ENCODE measurements around the gene SYPL2. TPM values are rescaled to one million over a fixed set of nuclear protein-coding genes. Genes with fewer than 3 reads are reported as not detected.
"Not testable (repeated sequence)": the region's sequence is repeated elsewhere in the genome, so short reads cannot be mapped to it uniquely, and the experiment has no call there.

The SYPL2 gene
- total RNA-seq, 1 donor from 2014 or later, result 1.5 TPM

DNA sequence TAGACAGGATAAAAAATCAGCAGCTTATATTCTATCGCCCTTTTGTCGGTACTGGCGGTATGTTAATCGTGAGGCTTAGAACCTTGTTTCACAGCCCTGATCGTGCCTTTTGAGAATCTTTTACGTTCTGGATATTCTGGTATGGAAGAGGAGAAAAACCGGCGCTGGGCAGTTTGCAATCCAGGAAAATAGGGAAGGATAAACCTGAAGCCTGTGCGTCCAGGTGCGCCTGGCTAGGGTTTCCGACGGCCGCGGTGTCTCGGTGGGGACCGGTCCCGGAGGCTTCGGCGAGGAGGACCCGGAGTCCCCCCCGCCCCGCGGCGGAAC lies 258 bp upstream of the SYPL2 start:
- ATAC-seq (no peak), DNase-seq (no peak)
- H3K9me3 ChIP-seq, result no peaks in the 10 kb centered on the region
- TF ChIP-seq, protein P1, sequence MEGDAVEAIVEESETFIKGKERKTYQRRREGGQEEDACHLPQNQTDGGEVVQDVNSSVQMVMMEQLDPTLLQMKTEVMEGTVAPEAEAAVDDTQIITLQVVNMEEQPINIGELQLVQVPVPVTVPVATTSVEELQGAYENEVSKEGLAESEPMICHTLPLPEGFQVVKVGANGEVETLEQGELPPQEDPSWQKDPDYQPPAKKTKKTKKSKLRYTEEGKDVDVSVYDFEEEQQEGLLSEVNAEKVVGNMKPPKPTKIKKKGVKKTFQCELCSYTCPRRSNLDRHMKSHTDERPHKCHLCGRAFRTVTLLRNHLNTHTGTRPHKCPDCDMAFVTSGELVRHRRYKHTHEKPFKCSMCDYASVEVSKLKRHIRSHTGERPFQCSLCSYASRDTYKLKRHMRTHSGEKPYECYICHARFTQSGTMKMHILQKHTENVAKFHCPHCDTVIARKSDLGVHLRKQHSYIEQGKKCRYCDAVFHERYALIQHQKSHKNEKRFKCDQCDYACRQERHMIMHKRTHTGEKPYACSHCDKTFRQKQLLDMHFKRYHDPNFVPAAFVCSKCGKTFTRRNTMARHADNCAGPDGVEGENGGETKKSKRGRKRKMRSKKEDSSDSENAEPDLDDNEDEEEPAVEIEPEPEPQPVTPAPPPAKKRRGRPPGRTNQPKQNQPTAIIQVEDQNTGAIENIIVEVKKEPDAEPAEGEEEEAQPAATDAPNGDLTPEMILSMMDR (IDR thresholded peaks at IDR 0.05), result no peak
- peaks cover 13% of the 10 kb centered on the region for H3K4me1 ChIP-seq
- H3K27me3 ChIP-seq (ENCODE audit: low read depth), result peaks cover 78% of the 10 kb centered on the region
- intact Hi-C loops (cut with DNase I), result no loop called here
- peak overlapping the region; percentile 67 for H3K4me3 ChIP-seq
- no peaks in the 10 kb centered on the region for H3K36me3 ChIP-seq
- peak overlapping the region; percentile 36 for H3K27ac ChIP-seq

DNA sequence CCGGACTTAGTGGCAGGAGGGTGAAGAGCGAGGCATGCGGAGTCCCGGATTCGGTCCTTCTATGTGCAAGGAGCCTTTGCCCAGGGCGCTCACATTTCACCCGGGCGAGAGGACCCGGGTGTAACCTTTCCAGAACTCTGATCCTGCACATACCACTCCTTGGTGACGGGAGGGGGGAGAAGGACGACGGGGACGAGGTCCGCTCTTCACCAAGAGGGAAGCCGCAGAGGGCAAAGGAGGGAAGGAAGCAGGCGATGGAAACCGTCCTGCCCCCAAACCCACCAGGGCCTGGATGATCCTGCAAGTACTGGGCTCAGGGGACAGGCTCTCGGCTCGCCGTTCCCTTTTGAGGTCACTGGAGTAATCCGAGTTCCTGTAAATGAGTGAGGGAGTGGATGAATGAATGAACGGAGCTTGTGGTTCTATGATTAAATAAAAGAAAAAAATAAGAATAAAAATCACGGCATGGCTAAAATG lies 993 bp downstream of the SYPL2 start:
- DNase-seq, result no peak
- peaks cover 68% of the 10 kb centered on the region for H3K27me3 ChIP-seq (ENCODE audit: low read depth)

DNA sequence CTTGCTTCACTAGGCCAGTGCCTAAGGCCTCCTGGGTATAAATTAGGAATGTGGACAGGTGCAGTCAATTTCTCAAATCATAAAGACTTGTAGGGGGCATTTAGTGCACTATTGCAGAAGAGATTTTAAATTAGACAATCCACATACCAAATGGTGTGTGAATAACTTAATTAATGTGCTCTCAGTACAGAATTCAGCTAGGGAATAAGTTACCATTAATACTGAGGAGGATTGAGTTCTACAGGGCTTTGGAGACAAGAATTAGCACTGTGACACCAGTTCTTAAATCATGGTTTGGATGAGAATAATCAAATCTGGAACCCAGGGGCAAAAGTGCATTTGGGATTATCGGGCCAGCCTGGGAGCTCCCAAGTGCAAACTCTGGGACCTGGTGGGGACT lies 1.7 kb downstream of the SYPL2 start:
- DNase-seq (no peak), ATAC-seq (no peak)
- Histone ChIP-seq H3K4me3 (no peak overlapping the region), H3K27me3 (ENCODE audit: low read depth) (peaks cover 74% of the 10 kb centered on the region), H3K36me3 (no peaks in the 10 kb centered on the region), H3K9me3 (no peaks in the 10 kb centered on the region), H3K4me1 (peaks cover 13% of the 10 kb centered on the region), H3K27ac (no peak overlapping the region)
- intact Hi-C loops (cut with DNase I), result no loop called here
- TF ChIP-seq, protein P1 (IDR thresholded peaks at IDR 0.05), result no peak

More for the DNA sequence above, 993 bp downstream of the SYPL2 start:
- ATAC-seq, result peak in 1 of 2 donors; percentile 50
- Histone ChIP-seq H3K36me3 (no peaks in the 10 kb centered on the region), H3K9me3 (no peaks in the 10 kb centered on the region), H3K4me1 (peaks cover 13% of the 10 kb centered on the region), H3K4me3 (peak overlapping the region; percentile 67), H3K27ac (no peak overlapping the region)
- intact Hi-C loops (cut with DNase I), result no loop called here
- TF ChIP-seq, protein P1 (IDR thresholded peaks at IDR 0.05), result no peak

DNA sequence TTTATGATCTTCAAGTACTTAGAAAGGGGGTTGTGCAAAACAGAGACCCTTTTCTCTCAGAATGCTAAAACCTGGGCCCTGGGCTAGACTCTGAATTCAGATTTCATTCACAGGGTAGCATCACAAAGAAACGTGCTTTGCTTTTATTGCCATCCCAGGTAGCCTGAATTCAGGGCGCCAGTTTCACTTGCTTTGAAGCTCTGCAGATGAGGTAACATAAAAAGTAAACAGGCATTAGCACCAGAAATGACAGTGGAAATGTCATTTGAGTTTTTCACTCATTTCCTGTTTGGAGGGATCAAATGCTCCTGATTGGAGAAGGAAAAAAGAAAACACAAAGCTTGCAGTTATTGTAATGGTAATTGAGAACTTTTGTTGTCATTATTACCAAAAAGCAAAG lies 2.6 kb downstream of the SYPL2 start:
- H3K4me1 ChIP-seq, result peaks cover 13% of the 10 kb centered on the region
- no peaks in the 10 kb centered on the region for H3K36me3 ChIP-seq
- TF ChIP-seq, protein P1 (IDR thresholded peaks at IDR 0.05), result no peak
- DNase-seq (no peak), ATAC-seq (no peak)
- H3K27ac ChIP-seq, result no peak overlapping the region
- intact Hi-C loops (cut with DNase I), result no loop called here
- no peak overlapping the region for H3K4me3 ChIP-seq
- H3K27me3 ChIP-seq (ENCODE audit: low read depth), result peaks cover 72% of the 10 kb centered on the region
- no peaks in the 10 kb centered on the region for H3K9me3 ChIP-seq

DNA sequence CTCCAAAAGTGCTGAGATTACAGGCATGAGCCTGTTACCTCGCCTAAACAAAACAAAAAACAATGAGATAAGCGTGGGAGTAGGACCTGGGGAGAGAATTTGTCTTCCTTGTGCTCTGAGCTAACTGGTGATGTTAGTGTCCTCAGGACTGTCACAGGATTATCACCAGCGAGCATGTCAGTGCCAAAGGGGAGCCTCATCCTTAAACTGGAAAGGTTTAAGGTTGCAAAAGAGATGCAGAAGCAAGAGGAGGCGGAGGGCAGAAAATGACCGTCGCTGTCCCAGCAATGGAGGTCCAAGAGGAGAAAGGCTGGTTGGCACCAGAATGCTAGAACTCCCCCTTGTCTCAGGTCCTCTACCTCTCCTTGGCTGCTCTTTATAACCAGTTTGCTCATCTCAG lies 3.9 kb downstream of the SYPL2 start:
- intact Hi-C loops (cut with DNase I), result no loop called here
- no peak overlapping the region for H3K4me3 ChIP-seq
- DNase-seq (no peak), ATAC-seq (no peak)
- H3K9me3 ChIP-seq, result no peaks in the 10 kb centered on the region
- peaks cover 58% of the 10 kb centered on the region for H3K27me3 ChIP-seq (ENCODE audit: low read depth)
- no peaks in the 10 kb centered on the region for H3K36me3 ChIP-seq
- H3K4me1 ChIP-seq, result peaks cover 13% of the 10 kb centered on the region
- TF ChIP-seq, protein P1 (IDR thresholded peaks at IDR 0.05), result no peak
- no peak overlapping the region for H3K27ac ChIP-seq

DNA sequence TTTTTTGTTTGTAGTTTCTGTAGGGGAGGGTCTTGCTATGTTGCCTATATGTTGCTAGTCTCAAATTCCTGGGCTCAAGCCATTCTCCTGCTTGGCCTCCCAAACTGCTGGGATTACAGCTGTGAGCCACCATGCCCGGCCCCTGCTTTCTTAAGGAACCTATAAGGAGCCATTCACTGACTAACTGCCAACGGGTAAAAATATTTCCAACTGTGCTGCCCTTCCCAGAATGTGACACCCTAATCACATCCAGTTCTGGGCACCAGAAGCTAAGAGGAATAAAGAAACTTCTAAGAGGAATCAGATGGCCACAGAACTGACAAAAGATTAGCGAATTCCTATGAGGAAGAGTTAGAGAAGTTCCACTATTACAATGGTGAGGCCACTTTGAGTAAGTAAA lies 6.4 kb downstream of the SYPL2 start:
- Histone ChIP-seq H3K27me3 (ENCODE audit: low read depth) (peaks cover 35% of the 10 kb centered on the region), H3K4me1 (no peaks in the 10 kb centered on the region), H3K36me3 (no peaks in the 10 kb centered on the region), H3K4me3 (no peak overlapping the region), H3K9me3 (no peaks in the 10 kb centered on the region), H3K27ac (no peak overlapping the region)
- ATAC-seq (no peak), DNase-seq (no peak)
- TF ChIP-seq, protein P1 (IDR thresholded peaks at IDR 0.05), result no peak
- intact Hi-C loops (cut with DNase I), result no loop called here

DNA sequence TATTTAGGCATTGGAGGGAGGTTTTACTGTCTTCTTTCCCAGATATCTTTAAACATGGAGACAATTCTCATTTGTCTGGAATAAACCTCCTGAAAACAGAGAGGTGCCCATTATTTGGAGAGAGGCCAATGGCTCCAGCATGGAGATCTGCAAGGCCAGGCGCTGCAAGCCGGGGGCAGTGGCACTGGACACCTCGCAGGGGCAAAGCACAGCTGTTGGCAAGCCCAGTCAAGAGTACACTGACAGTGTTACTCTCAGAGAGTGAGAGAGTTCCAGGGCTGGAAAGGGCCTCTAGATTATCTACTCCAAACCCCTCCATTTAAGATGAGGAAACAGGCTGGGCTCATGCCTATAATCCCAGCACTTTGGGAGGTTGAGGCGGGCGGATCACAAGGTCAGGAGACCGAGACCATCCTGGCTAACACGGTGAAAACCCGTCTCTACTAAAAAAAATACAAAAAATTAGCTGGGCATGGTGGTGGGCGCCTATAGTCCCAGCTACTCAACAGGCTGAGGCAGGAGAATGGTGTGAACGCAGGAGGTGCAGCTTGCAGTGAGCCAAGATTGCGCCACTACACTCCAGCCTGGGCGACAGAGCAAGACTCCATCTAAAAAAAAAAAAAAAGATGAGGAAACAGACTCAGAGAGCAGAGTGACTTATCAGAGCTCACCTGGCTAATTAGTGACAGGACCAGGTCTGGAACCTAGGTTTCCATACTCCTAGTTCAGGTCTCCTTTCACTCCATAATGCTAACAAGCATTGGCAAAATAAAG lies 7.1 kb downstream of the SYPL2 start:
- ATAC-seq; DNase-seq; H3K9me3 ChIP-seq; H3K4me3 ChIP-seq; H3K4me1 ChIP-seq; H3K36me3 ChIP-seq; intact Hi-C loops (cut with DNase I); H3K27ac ChIP-seq: not testable (repeated sequence)
- H3K27me3 ChIP-seq (ENCODE audit: low read depth), result peaks cover 33% of the 10 kb centered on the region
